ENCODE results near the gene RAG1. TPM values are rescaled to one million over a fixed set of nuclear protein-coding genes. Genes with fewer than 3 reads are reported as not detected.

The RAG1 gene
- total and polyA plus RNA-seq, 2 donors (not counting 1 experiment from before 2014, with no cell fraction given) = 0.06 to 0.37 TPM

DNA sequence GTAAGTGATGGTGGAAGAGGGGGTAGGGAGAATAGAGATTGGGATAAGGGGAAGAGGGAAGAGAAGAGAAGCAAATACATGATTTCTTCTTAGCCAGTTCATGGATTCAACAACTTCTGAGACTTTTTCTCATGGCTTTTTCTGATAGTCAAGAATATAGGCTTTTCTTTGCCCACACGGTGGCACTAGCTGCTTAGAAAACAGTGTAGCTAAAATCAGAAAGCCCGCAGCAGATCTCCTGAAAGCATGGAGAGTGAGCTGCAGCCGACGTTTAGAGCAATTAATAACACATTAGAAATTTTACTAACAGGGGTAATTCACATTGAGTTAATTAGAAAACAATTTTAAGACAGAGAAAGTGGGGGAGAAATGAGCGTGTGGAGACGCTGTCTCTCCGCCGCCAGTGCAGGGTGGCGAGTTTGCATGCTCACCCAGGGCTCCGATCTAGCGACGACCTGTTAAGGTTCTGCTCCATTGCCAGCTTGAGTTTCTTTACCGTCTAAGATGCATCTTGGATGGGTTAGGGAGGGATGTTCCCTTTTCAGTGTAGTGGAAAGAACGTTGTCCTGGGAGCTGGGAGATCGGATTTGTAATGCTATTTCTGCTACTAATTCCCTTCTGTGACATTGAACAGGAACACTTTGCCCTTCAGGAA lies 3.3 kb upstream of the RAG1 start:
- H2AFZ ChIP-seq (ENCODE audit: insufficient read depth, low read depth, low read length, poor library complexity, severe bottlenecking) = peak overlapping the region; percentile 54
- POLR2A ChIA-PET = interaction anchor here (0.6 kb wide), 1 partner anchor 56 kb away, joined by 3 read pairs; no protein-coding TSS in a partner anchor
- no peaks in the 10 kb centered on the region for H3K9me3 Mint-ChIP-seq (ENCODE audit: insufficient read depth)

More for the DNA sequence above, 3.3 kb upstream of the RAG1 start:
- Histone ChIP-seq H4K20me1 (ENCODE audit: control insufficient read depth, insufficient read depth, low read length, poor library complexity, severe bottlenecking) (no peaks in the 10 kb centered on the region), H3K9ac (ENCODE audit: low read length) (peak overlapping the region; percentile 40), H3K4me3 (ENCODE audit: control extremely low read depth in 1 of 5, extremely low read depth in 1 of 5, insufficient read depth in 1 of 5, low read depth in 2 of 5, low read length in 4 of 5) (peak overlapping the region in 1 of 5 experiments; percentile 39), H3K27ac (ENCODE audit: low read length in 2 of 2) (no peak overlapping the region), H3K36me3 (replicated peaks in 1 of 2; ENCODE audit: control extremely low read depth in 1 of 2, control insufficient read depth in 1 of 2, extremely low read depth in 1 of 2, insufficient read depth in 2 of 2, low read length in 1 of 2) (no peaks in the 10 kb centered on the region), H3K9me3 (ENCODE audit: control extremely low read depth in 1 of 3, control insufficient read depth in 2 of 3, insufficient read depth in 1 of 3, low read length in 2 of 3) (no peaks in the 10 kb centered on the region), H3K27me3 (replicated peaks in 1 of 4; ENCODE audit: control extremely low read depth in 1 of 4, control insufficient read depth in 3 of 4, insufficient read depth in 4 of 4, low read length in 3 of 4) (peaks cover 0 to 26% (median 11%) of the 10 kb centered on the region in 4 experiments), H3K79me2 (ENCODE audit: control insufficient read depth, insufficient read depth, low read length) (no peaks in the 10 kb centered on the region), H3K4me2 (replicated peaks; ENCODE audit: low read depth, low read length, poor library complexity, severe bottlenecking) (peak overlapping the region; percentile 69), H3K4me1 (ENCODE audit: control insufficient read depth in 2 of 2, insufficient read depth in 2 of 2, low read length in 2 of 2) (peaks cover 0 to 5% of the 10 kb centered on the region in 2 donors)
- TF ChIP-seq EZH2 (IDR thresholded peaks at IDR 0.05; ENCODE audit: borderline replicate concordance, insufficient read depth, low read depth, low read length, poor library complexity, severe bottlenecking) = no peak
- TF ChIP-seq, protein P1, sequence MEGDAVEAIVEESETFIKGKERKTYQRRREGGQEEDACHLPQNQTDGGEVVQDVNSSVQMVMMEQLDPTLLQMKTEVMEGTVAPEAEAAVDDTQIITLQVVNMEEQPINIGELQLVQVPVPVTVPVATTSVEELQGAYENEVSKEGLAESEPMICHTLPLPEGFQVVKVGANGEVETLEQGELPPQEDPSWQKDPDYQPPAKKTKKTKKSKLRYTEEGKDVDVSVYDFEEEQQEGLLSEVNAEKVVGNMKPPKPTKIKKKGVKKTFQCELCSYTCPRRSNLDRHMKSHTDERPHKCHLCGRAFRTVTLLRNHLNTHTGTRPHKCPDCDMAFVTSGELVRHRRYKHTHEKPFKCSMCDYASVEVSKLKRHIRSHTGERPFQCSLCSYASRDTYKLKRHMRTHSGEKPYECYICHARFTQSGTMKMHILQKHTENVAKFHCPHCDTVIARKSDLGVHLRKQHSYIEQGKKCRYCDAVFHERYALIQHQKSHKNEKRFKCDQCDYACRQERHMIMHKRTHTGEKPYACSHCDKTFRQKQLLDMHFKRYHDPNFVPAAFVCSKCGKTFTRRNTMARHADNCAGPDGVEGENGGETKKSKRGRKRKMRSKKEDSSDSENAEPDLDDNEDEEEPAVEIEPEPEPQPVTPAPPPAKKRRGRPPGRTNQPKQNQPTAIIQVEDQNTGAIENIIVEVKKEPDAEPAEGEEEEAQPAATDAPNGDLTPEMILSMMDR (IDR thresholded peaks at IDR 0.05) = peak; percentile 58
- no peak overlapping the region for H3K27ac Mint-ChIP-seq
- ATAC-seq (ENCODE audit: low read depth) (no peak), DNase-seq (peak; percentile 50)
- H3K27me3 Mint-ChIP-seq = peaks cover 48% of the 10 kb centered on the region
- WGBS (ENCODE audit: insufficient coverage) = 13% methylated on average over 10 of the region's 15 CpGs
- H3K4me3 Mint-ChIP-seq = peak overlapping the region; percentile 66
- CTCF ChIA-PET = interaction anchor here (0.7 to 4.6 kb wide), 9 partner anchors 9 to 183 kb away, joined by 3 to 29 read pairs (median 4); no protein-coding TSS in a partner anchor
- H3K4me1 Mint-ChIP-seq = peaks cover 6% of the 10 kb centered on the region
- intact Hi-C loops (cut with micrococcal nuclease) = no loop called here
